K562 (cell line): Measurements from ENCODE around the gene NFIL3. TPM values are rescaled to one million over a fixed set of nuclear protein-coding genes. Genes with fewer than 3 reads are reported as not detected.

ENCODE experiments used
- ATAC-seq: fragments of 200-7000 bp; cut with Tn5 transposase; 3 replicates; pipeline ENCODE4 v1.9.1; 2020; ENCODE audit warnings: moderate library complexity
- BruUV-seq: library from RNA; stranded (reverse); fragments of 400-500 nt; replicated peaks from 2 replicates; lab custom pipeline; 2021; lab: Mats Ljungman, UMichigan
- CTCF ChIA-PET: fragments of 300-600 bp; formaldehyde crosslinking; extraction: SDS; loops from one replicate; lab custom pipeline; 2021; ENCODE audit warnings: low intra/inter-chr PET ratio; lab: Yijun Ruan, JAX
- POLR2A ChIA-PET: fragments of 300-600, 350-650 bp; sonication (Branson Sonifier 250); formaldehyde crosslinking; extraction: SDS; loops from one replicate; lab custom pipeline; 2021; ENCODE audit warnings: antibody characterized with exemption, inconsistent platforms; lab: Yijun Ruan, JAX
- DNase-seq, 4 experiments: peaks; one replicate each; pipeline versions ENCODE4 v3.0.0 to v3.0.0-alpha.2; 2011 to 2018; ENCODE audit warnings: low spot score in 3 of 4, mixed read lengths in 3 of 4; ENCODE audit errors: extremely low read depth in 1 of 4
- FAIRE-seq: peaks from 2 replicates; lab custom pipeline; 2011; peaks lifted over from hg19 to GRCh38; lab: Jason Lieb, UNC
- H2AFZ ChIP-seq: 2 replicates; pipeline ENCODE4 v1.6.0; 2011; ENCODE audit warnings: low read depth, low read length, control low read depth, inconsistent platforms
- H3K27ac ChIP-seq: fragments of 200-600 bp; 3 replicates; pipeline ENCODE4 v1.8.0; 2011; ENCODE audit warnings: low read depth, mild to moderate bottlenecking, control low read depth, inconsistent platforms, low read length, moderate library complexity, mixed read lengths; ENCODE audit errors: extremely low read depth
- H3K27me3 ChIP-seq, 2 experiments: fragments of 300-600 bp in 1 of 2; 2 replicates in 1 of 2; 3 replicates in 1 of 2; pipeline versions ENCODE4 v1.6.0 to v1.8.0; 2011; ENCODE audit warnings: inconsistent platforms in 2 of 2, low read length in 2 of 2, mild to moderate bottlenecking in 1 of 2, mixed read lengths in 1 of 2, moderate library complexity in 1 of 2; ENCODE audit not compliant: control insufficient read depth in 2 of 2, insufficient read depth in 2 of 2
- H3K36me3 ChIP-seq: fragments of 300-600 bp; 3 replicates; pipeline ENCODE4 v1.8.0; 2011; ENCODE audit warnings: mild to moderate bottlenecking, low read length, inconsistent platforms; ENCODE audit not compliant: control insufficient read depth, insufficient read depth
- H3K4me1 ChIP-seq, 2 experiments: fragments of 200-600 bp in 1 of 2; replicated peaks in 1 of 2; 2 replicates in 1 of 2; 3 replicates in 1 of 2; pipeline versions ENCODE4 v1.5.1 to v1.8.0; 2011; ENCODE audit warnings: inconsistent platforms in 2 of 2, low read length in 2 of 2, mild to moderate bottlenecking in 1 of 2, mixed read lengths in 1 of 2, moderate library complexity in 1 of 2; ENCODE audit not compliant: control insufficient read depth in 2 of 2, insufficient read depth in 2 of 2
- H3K4me2 ChIP-seq: 2 replicates; pipeline ENCODE4 v1.6.1; 2011; ENCODE audit warnings: low read length, control low read depth, inconsistent platforms, mixed read lengths; ENCODE audit not compliant: insufficient read depth
- H3K4me3 ChIP-seq: fragments of 200-600 bp; sonication (generic), shearing (Covaris generic); 2 replicates; pipeline ENCODE4 v1.5.1; 2016; ENCODE audit warnings: control low read depth, inconsistent platforms
- H3K79me2 ChIP-seq: fragments of 200-600 bp; 3 replicates; pipeline ENCODE4 v1.8.0; 2011; ENCODE audit warnings: low read length, inconsistent platforms; ENCODE audit not compliant: control insufficient read depth, insufficient read depth
- H3K9ac ChIP-seq, 2 experiments: 2 replicates each; pipeline versions ENCODE4 v1.6.0 to v1.6.1; 2011; ENCODE audit warnings: low read depth in 2 of 2, low read length in 2 of 2, control low read depth in 1 of 2, inconsistent platforms in 1 of 2, mild to moderate bottlenecking in 1 of 2, mixed read lengths in 1 of 2; ENCODE audit not compliant: insufficient read depth in 1 of 2
- H3K9me1 ChIP-seq: one replicate; pipeline ENCODE4 v1.6.0; 2011; ENCODE audit warnings: inconsistent platforms, mild to moderate bottlenecking, low read length, moderate library complexity; ENCODE audit not compliant: control insufficient read depth, insufficient read depth
- H3K9me3 ChIP-seq: replicated peaks from 2 replicates; pipeline ENCODE4 v1.5.1; 2011; ENCODE audit warnings: low read depth, low read length, inconsistent platforms; ENCODE audit not compliant: control insufficient read depth, insufficient read depth
- H4K20me1 ChIP-seq: replicated peaks from 2 replicates; pipeline ENCODE4 v1.6.1; 2011; ENCODE audit warnings: low read length, inconsistent platforms, mixed read lengths; ENCODE audit not compliant: control insufficient read depth, insufficient read depth
- CREBBP ChIP-seq: IDR thresholded peaks from one replicate; pipeline ENCODE4 v1.6.1; 2012; ENCODE audit warnings: low read depth, mild to moderate bottlenecking, control low read depth, inconsistent platforms, low read length
- CREM ChIP-seq: IDR thresholded peaks from 2 replicates; pipeline ENCODE4 v1.6.1; 2014; ENCODE audit warnings: antibody characterized with exemption, low read depth
- CSDE1 ChIP-seq, 2 experiments: fragments of 450-650 bp; IDR thresholded peaks; 2 replicates each; pipeline ENCODE4 v1.6.1; 2016; ENCODE audit warnings: mild to moderate bottlenecking in 1 of 2
- HOMEZ ChIP-seq: fragments of 250-450 bp; sonication (Bioruptor Pico); IDR thresholded peaks from 2 replicates; pipeline ENCODE4 v1.4.0; 2020; ENCODE audit warnings: mild to moderate bottlenecking, moderate library complexity
- MGA ChIP-seq: fragments of 450-650 bp; IDR thresholded peaks from 2 replicates; pipeline ENCODE4 v1.6.1; 2016; ENCODE audit warnings: mild to moderate bottlenecking, moderate library complexity
- SMARCE1 ChIP-seq: fragments of 450-650 bp; IDR thresholded peaks from 2 replicates; pipeline ENCODE4 v1.7.1; 2016; ENCODE audit warnings: mild to moderate bottlenecking
- TEAD1 ChIP-seq, 2 experiments: fragments of 450-650 bp in 1 of 2; sonication (generic) in 1 of 2; formaldehyde crosslinking; IDR thresholded peaks; 2 replicates each; pipeline versions ENCODE4 v1.4.0 to v1.8.0; 2020 to 2022; ENCODE audit warnings: mild to moderate bottlenecking in 2 of 2, missing genetic modification reagents in 1 of 2
- WGBS: fragments of 100-300 bp; shearing (Covaris generic); methylation state at CpG from one replicate; pipeline ENCODE4 v1.1.6; 2016; ENCODE audit warnings: low coverage, mixed read lengths; ENCODE audit not compliant: insufficient coverage; ENCODE audit errors: missing lambda C conversion rate; 5-methylcytosine and 5-hydroxymethylcytosine counted together
- in situ Hi-C: fragments of 300-500 bp; cut with MboI; formaldehyde crosslinking; loops from 4 replicates; pipeline ENCODE4 v1.15.0; 2018; ENCODE audit warnings: inconsistent platforms, mixed read lengths
- intact Hi-C: fragments of 100-400 bp; cut with micrococcal nuclease; formaldehyde crosslinking; loops from 2 replicates; pipeline ENCODE4 v1.14.2; 2022
- polyA plus RNA-seq, 8 experiments: library from polyadenylated mRNA; depleted of rRNA in 4 of 8; stranded (reverse) in 5 of 8; unstranded in 3 of 8; fragments of >200 nt; fragmentation: Nextera tagmentation in 2 of 8; fragmentation: Illumina TruSeq in 1 of 8; extraction: Ambion mirVana in 2 of 8; extraction: Trizol in 1 of 8; gene quantifications; 2 replicates each; pipeline versions ENCODE4 v1.2.1 to v1.2.3, GENCODE V29; 2011 to 2014; ENCODE audit warnings: inconsistent platforms in 1 of 8, missing spikeins in 1 of 8
- total RNA-seq, 7 experiments: library from RNA; depleted of rRNA in 6 of 7; stranded (reverse); fragments of >200 nt in 6 of 7; fragmentation: Illumina TruSeq in 2 of 7; extraction: Trizol in 2 of 7; gene quantifications; 2 replicates each; pipeline versions ENCODE4 v1.2.1 to v1.2.3, GENCODE V29; 2011 to 2021; ENCODE audit warnings: low replicate concordance in 1 of 7

NFIL3 gene
- total and polyA plus RNA-seq, 9 of the 15 experiments (the other 6 are each of a cell fraction or from before 2014, with no cell fraction given) = 3.2 to 16.1 (median 9.3) TPM

GRCh38 chr9:91403665-91404543 is 19.7 kb downstream of the NFIL3 start (continued):
- TF ChIP-seq SMARCE1 = peak; percentile 70
- no peak for TF ChIP-seq TEAD1 (CRISPR knock-in tag; IDR thresholded peaks at IDR 0.05)
- no peak for TF ChIP-seq CSDE1 (IDR thresholded peaks at IDR 0.05)
- no peak for TF ChIP-seq HOMEZ (CRISPR knock-in tag)

- no peak overlapping the region for H3K4me3 ChIP-seq
- DNase-seq (no peak), FAIRE-seq (no peak), ATAC-seq (no peak)
- no TSS peak for BruUV-seq
- no peaks in the 10 kb centered on the region for H3K9me1 ChIP-seq
- H3K9me3 ChIP-seq = no peaks in the 10 kb centered on the region
- H2AFZ ChIP-seq = no peak overlapping the region
- no peaks in the 10 kb centered on the region for H4K20me1 ChIP-seq
- H3K79me2 ChIP-seq = no peaks in the 10 kb centered on the region
- H3K27ac ChIP-seq = no peak overlapping the region
- H3K4me2 ChIP-seq = no peak overlapping the region
- no peaks in the 10 kb centered on the region for H3K27me3 ChIP-seq
- in situ Hi-C loops (no loop called here), intact Hi-C loops (no loop called here)
- no peak overlapping the region for H3K9ac ChIP-seq
- ChIA-PET POLR2A (interaction anchor here (2.3 kb wide), 1 partner anchor 11 kb away, joined by 6 read pairs; no protein-coding TSS in a partner anchor), CTCF (no interaction called here)
- WGBS = 31% methylated on average over 3 of the region's 3 CpGs
- no peaks in the 10 kb centered on the region for H3K36me3 ChIP-seq
- peaks cover 3 to 10% of the 10 kb centered on the region in 2 experiments; a peak in 4 of 5 replicates for H3K4me1 ChIP-seq
- no peak for TF ChIP-seq MGA
- TF ChIP-seq CREBBP = no peak
- no peak for TF ChIP-seq CREM
Observed at GRCh38 chr9:91398926-91399325, 24.7 kb downstream of the NFIL3 start.
